Upper lobe of left lung (tissue), 4 donors: ENCODE measurements around the gene FBXL17.

Source experiments
- CTCF ChIP-seq, 6 experiments: fragments of 450-650 bp in 4 of 6; fragments of 200-600 bp in 2 of 6; sonication (generic) in 2 of 6; IDR thresholded peaks; one replicate each; pipeline ENCODE4 v1.5.1; 2016 to 2019; ENCODE audit warnings: antibody characterized with exemption in 6 of 6
- EP300 ChIP-seq, 4 donors: sonication (generic); formaldehyde crosslinking; IDR thresholded peaks; one replicate each; pipeline ENCODE4 v1.5.1; 2017; ENCODE audit warnings: antibody characterized with exemption in 4 of 4, control low read depth in 2 of 4
- POLR2AphosphoS5 ChIP-seq, 2 donors: sonication (generic); formaldehyde crosslinking; IDR thresholded peaks; one replicate each; pipeline ENCODE4 v1.5.1; 2017; ENCODE audit warnings: antibody characterized with exemption in 2 of 2

- no peak for TF ChIP-seq EP300 (IDR thresholded peaks at IDR 0.05)
- TF ChIP-seq CTCF (IDR thresholded peaks at IDR 0.05) = no peak
- no peak for TF ChIP-seq POLR2AphosphoS5 (IDR thresholded peaks at IDR 0.05)
These were observed 100.8 kb downstream of the FBXL17 start for GRCh38 chr5:108280960-108281569.
